ENCODE measurements around the gene SLC4A2. TPM values are rescaled to one million over a fixed set of nuclear protein-coding genes. Genes with fewer than 3 reads are reported as not detected.

SLC4A2 gene
- total and polyA plus RNA-seq, 5 donors from 2014 or later, result 11.6 to 71.7 (median 13.0) TPM

DNA sequence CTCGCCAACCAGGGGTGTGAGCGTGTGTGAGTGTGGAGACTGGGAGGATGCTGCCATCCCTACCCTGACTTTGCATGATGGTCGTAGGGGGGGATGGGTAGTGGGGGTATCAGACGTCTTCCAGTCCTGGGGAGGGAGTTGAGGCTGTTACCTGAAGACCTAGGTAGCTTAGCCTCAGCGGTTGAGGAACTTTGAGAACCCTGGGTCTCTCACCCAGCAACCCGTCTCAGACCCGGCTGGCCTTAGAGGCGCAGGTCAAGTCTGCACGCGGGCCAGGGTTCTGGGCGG, 2.7 kb downstream of the SLC4A2 start:
- Histone ChIP-seq H3K9me3 (ENCODE audit: control insufficient read depth in 2 of 2, low read length in 2 of 2) (no peaks in the 10 kb centered on the region), H3K36me3 (ENCODE audit: control insufficient read depth, insufficient read depth, low read length) (peaks cover 13% of the 10 kb centered on the region), H3K4me3 (ENCODE audit: low read depth, low read length) (no peak overlapping the region), H3K4me1 (ENCODE audit: control insufficient read depth, insufficient read depth, low read length, poor library complexity, severe bottlenecking) (peaks cover 37% of the 10 kb centered on the region), H3K27me3 (ENCODE audit: control insufficient read depth, insufficient read depth, low read length) (no peaks in the 10 kb centered on the region), H3K27ac (ENCODE audit: insufficient read depth, low read length, poor library complexity, severe bottlenecking) (no peak overlapping the region)
- no peaks in the 10 kb centered on the region for H3K27me3 Mint-ChIP-seq
- H3K36me3 Mint-ChIP-seq, result peaks cover 7% of the 10 kb centered on the region
- peaks cover 0 to under 1% (median 0%) of the 10 kb centered on the region in 7 donors for H3K9me3 Mint-ChIP-seq
- peaks cover 0 to 38% (median 12%) of the 10 kb centered on the region in 4 donors for H3K4me1 Mint-ChIP-seq
- ATAC-seq (ENCODE audit: low read depth in 2 of 2) (no peak), DNase-seq (no peak)
- H3K27ac Mint-ChIP-seq, result peak overlapping the region in 1 of 3 donors; percentile 87
- peak overlapping the region; percentile 26 to 89 (median 54) for H3K4me3 Mint-ChIP-seq

DNA sequence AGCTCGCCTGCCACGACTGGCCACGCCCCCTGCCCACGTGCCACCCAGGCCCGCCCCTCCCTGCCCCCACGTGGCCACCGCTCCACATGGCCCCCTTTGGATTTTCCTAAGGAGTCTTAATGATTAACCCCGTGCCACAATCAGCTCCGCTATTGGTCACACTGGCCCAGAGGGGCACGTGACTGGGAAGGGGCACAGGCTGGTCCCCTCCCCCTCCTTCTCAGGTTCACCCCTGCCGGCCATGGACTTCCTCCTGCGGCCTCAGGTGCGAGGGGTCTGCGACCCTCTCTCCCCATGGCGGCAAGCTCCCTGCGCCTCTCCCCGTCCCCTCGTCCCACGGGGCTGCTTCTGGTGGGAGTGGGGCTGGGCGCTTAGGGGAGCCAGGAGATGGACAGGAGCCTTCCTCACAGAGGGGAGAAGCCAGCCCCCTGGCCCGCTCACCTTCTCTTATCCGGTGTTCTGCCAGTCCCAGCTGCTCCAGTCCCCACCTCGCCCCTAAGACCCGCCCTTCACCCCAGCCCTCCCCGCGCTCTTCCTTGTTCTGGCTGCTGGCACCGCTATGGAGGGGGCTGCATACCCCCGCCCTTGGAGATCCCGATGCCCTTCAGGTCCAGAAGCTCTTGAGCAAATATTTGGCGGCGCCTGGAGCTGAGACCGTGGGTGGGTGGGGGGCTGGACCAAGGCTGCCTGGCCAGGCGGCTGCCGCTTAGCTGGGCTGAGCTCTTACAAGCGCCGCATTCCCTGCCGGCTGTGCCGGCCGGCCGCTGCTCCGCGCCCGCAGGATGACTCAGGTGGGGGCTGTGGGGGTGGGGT, 3.2 kb downstream of the SLC4A2 start:
- peaks cover 7% of the 10 kb centered on the region for H3K36me3 Mint-ChIP-seq
- H3K9me3 Mint-ChIP-seq, result no peaks in the 10 kb centered on the region
- no peaks in the 10 kb centered on the region for H3K27me3 Mint-ChIP-seq
- H3K27me3 ChIP-seq (ENCODE audit: control insufficient read depth, insufficient read depth, low read length), result no peaks in the 10 kb centered on the region
- H3K27ac ChIP-seq (ENCODE audit: insufficient read depth, low read length, poor library complexity, severe bottlenecking), result no peak overlapping the region
- DNase-seq, result no peak
- H3K4me3 Mint-ChIP-seq, result no peak overlapping the region
- H3K4me1 Mint-ChIP-seq, result peaks cover 0 to 33% (median 9%) of the 10 kb centered on the region in 4 donors
- H3K4me1 ChIP-seq (ENCODE audit: control insufficient read depth, insufficient read depth, low read length, poor library complexity, severe bottlenecking), result peaks cover 31% of the 10 kb centered on the region
- no peak for ATAC-seq (ENCODE audit: low read depth in 2 of 2)
- H3K36me3 ChIP-seq (ENCODE audit: control insufficient read depth, insufficient read depth, low read length), result peaks cover 19% of the 10 kb centered on the region
- no peak overlapping the region for H3K27ac Mint-ChIP-seq
- no peak overlapping the region for H3K4me3 ChIP-seq (ENCODE audit: low read depth, low read length)
- H3K9me3 ChIP-seq (ENCODE audit: control insufficient read depth in 2 of 2, low read length in 2 of 2), result no peaks in the 10 kb centered on the region

DNA sequence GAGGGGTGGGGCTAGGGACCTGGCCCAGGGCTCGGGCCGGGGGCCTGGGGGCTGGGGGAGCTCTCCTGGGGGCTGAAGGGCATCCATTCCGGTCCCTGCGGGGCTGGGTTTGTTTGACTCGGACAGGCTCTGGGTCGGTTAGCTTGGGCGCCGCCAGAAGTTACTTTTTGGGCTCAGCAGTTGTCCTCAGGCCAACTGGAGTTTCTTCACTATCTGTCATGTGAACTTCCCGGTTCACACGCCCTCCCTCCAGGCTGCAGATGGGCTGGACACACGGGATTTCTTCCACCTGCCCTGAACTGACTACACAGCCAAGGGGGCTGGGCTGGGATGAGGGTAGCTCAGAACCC, 3.8 kb downstream of the SLC4A2 start:
- Histone ChIP-seq H3K36me3 (ENCODE audit: control insufficient read depth, insufficient read depth, low read length) (peaks cover 24% of the 10 kb centered on the region), H3K27ac (ENCODE audit: insufficient read depth, low read length, poor library complexity, severe bottlenecking) (no peak overlapping the region), H3K4me3 (ENCODE audit: low read depth, low read length) (no peak overlapping the region), H3K27me3 (ENCODE audit: control insufficient read depth, insufficient read depth, low read length) (no peaks in the 10 kb centered on the region), H3K4me1 (ENCODE audit: control insufficient read depth, insufficient read depth, low read length, poor library complexity, severe bottlenecking) (peaks cover 30% of the 10 kb centered on the region), H3K9me3 (ENCODE audit: control insufficient read depth in 2 of 2, low read length in 2 of 2) (no peaks in the 10 kb centered on the region)
- no peaks in the 10 kb centered on the region for H3K9me3 Mint-ChIP-seq
- H3K4me1 Mint-ChIP-seq, result peaks cover 0 to 29% (median 6%) of the 10 kb centered on the region in 4 donors
- no peak for ATAC-seq (ENCODE audit: low read depth in 2 of 2)
- H3K27ac Mint-ChIP-seq, result peak overlapping the region in 1 of 3 donors; percentile 76
- H3K27me3 Mint-ChIP-seq, result no peaks in the 10 kb centered on the region
- peak overlapping the region in 1 of 4 donors; percentile 32 for H3K4me3 Mint-ChIP-seq
- H3K36me3 Mint-ChIP-seq, result peaks cover 7% of the 10 kb centered on the region
- no peak for DNase-seq

DNA sequence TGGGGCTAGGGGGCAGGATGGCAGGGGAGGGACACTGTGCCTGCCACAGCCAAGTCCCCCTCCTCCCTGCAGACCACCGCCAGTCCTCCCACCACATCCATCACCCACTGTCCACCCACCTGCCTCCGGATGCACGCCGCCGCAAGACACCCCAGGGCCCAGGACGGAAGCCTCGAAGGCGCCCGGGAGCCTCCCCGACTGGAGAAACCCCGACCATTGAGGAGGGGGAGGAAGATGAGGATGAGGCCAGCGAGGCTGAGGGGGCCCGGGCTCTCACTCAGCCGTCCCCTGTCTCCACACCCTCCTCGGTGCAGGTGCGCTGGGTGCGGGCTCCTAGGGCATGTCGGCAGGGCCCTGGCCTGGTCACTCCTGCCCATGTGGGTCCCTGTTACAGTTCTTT, 5.1 kb downstream of the SLC4A2 start:
- Mint-ChIP-seq H3K9me3 (no peaks in the 10 kb centered on the region), H3K4me3 (no peak overlapping the region), H3K4me1 (peaks cover 0 to 20% (median 3%) of the 10 kb centered on the region in 4 donors), H3K36me3 (peaks cover 11% of the 10 kb centered on the region), H3K27ac (no peak overlapping the region), H3K27me3 (no peaks in the 10 kb centered on the region)
- Histone ChIP-seq H3K9me3 (ENCODE audit: control insufficient read depth in 2 of 2, low read length in 2 of 2) (no peaks in the 10 kb centered on the region), H3K4me3 (ENCODE audit: low read depth, low read length) (no peak overlapping the region), H3K27me3 (ENCODE audit: control insufficient read depth, insufficient read depth, low read length) (no peaks in the 10 kb centered on the region), H3K27ac (ENCODE audit: insufficient read depth, low read length, poor library complexity, severe bottlenecking) (no peak overlapping the region), H3K4me1 (ENCODE audit: control insufficient read depth, insufficient read depth, low read length, poor library complexity, severe bottlenecking) (peaks cover 19% of the 10 kb centered on the region), H3K36me3 (ENCODE audit: control insufficient read depth, insufficient read depth, low read length) (peaks cover 30% of the 10 kb centered on the region)
- no peak for DNase-seq
- ATAC-seq (ENCODE audit: low read depth in 2 of 2), result no peak

DNA sequence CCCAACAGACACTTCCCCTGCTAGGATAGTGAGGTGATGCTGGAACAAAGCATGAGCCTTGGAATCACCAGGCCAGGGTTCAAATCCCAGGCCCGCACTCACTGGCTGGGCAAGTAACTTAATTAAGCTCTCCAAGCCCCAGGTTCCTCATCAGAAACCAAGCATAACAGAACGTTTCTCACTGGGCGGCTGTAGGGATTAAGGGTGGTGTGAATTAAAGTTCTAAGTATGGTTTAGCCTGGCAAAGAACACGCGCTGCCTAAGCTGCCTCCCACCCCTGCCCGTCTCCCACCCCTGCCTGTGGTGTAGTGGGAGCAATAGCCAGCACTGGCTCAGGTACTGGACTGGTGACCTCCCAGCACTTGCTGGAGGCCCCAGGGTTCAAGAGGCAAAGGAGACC, 5.6 kb downstream of the SLC4A2 start:
- H3K4me3 ChIP-seq (ENCODE audit: low read depth, low read length), result no peak overlapping the region
- H3K4me3 Mint-ChIP-seq, result no peak overlapping the region
- no peaks in the 10 kb centered on the region for H3K9me3 ChIP-seq (ENCODE audit: control insufficient read depth in 2 of 2, low read length in 2 of 2)
- H3K27ac Mint-ChIP-seq, result no peak overlapping the region
- H3K4me1 Mint-ChIP-seq, result peaks cover 0 to 20% (median 3%) of the 10 kb centered on the region in 4 donors
- H3K27me3 Mint-ChIP-seq, result no peaks in the 10 kb centered on the region
- no peaks in the 10 kb centered on the region for H3K9me3 Mint-ChIP-seq
- H3K36me3 Mint-ChIP-seq, result peaks cover 11% of the 10 kb centered on the region
- no peaks in the 10 kb centered on the region for H3K27me3 ChIP-seq (ENCODE audit: control insufficient read depth, insufficient read depth, low read length)
- DNase-seq (no peak), ATAC-seq (ENCODE audit: low read depth in 2 of 2) (no peak)
- H3K4me1 ChIP-seq (ENCODE audit: control insufficient read depth, insufficient read depth, low read length, poor library complexity, severe bottlenecking), result peaks cover 15% of the 10 kb centered on the region
- H3K36me3 ChIP-seq (ENCODE audit: control insufficient read depth, insufficient read depth, low read length), result peaks cover 35% of the 10 kb centered on the region
- H3K27ac ChIP-seq (ENCODE audit: insufficient read depth, low read length, poor library complexity, severe bottlenecking), result no peak overlapping the region

DNA sequence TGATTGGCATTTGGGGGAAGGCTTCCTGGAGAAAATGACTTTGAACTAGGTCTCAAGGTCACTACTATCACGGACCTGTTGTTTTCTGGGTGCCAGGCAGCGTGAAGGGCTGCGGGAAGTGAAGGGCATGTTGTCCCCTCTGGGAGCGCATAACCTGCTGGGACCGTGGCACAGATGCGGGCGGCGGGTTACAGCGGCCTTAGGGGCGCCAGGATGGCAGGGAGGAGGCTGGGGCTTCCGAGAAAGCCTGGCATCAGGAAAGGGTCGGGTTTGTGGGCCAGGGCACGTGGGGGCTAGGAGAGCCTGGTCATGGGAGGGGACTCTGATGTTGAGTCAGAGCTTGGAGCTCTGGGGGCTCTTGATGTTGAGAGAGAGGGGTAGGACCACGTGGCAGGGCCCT, 6.1 kb downstream of the SLC4A2 start:
- H3K36me3 Mint-ChIP-seq, result peaks cover 11% of the 10 kb centered on the region
- peaks cover 0 to 14% (median 3%) of the 10 kb centered on the region in 4 donors for H3K4me1 Mint-ChIP-seq
- peak overlapping the region in 2 of 4 donors; percentile 43 for H3K4me3 Mint-ChIP-seq
- Histone ChIP-seq H3K4me3 (ENCODE audit: low read depth, low read length) (no peak overlapping the region), H3K36me3 (ENCODE audit: control insufficient read depth, insufficient read depth, low read length) (peaks cover 36% of the 10 kb centered on the region), H3K9me3 (ENCODE audit: control insufficient read depth in 2 of 2, low read length in 2 of 2) (no peaks in the 10 kb centered on the region), H3K4me1 (ENCODE audit: control insufficient read depth, insufficient read depth, low read length, poor library complexity, severe bottlenecking) (peaks cover 10% of the 10 kb centered on the region), H3K27ac (ENCODE audit: insufficient read depth, low read length, poor library complexity, severe bottlenecking) (no peak overlapping the region), H3K27me3 (ENCODE audit: control insufficient read depth, insufficient read depth, low read length) (no peaks in the 10 kb centered on the region)
- ATAC-seq (ENCODE audit: low read depth in 2 of 2), result no peak
- DNase-seq, result no peak
- no peak overlapping the region for H3K27ac Mint-ChIP-seq
- H3K9me3 Mint-ChIP-seq, result no peaks in the 10 kb centered on the region
- H3K27me3 Mint-ChIP-seq, result no peaks in the 10 kb centered on the region

DNA sequence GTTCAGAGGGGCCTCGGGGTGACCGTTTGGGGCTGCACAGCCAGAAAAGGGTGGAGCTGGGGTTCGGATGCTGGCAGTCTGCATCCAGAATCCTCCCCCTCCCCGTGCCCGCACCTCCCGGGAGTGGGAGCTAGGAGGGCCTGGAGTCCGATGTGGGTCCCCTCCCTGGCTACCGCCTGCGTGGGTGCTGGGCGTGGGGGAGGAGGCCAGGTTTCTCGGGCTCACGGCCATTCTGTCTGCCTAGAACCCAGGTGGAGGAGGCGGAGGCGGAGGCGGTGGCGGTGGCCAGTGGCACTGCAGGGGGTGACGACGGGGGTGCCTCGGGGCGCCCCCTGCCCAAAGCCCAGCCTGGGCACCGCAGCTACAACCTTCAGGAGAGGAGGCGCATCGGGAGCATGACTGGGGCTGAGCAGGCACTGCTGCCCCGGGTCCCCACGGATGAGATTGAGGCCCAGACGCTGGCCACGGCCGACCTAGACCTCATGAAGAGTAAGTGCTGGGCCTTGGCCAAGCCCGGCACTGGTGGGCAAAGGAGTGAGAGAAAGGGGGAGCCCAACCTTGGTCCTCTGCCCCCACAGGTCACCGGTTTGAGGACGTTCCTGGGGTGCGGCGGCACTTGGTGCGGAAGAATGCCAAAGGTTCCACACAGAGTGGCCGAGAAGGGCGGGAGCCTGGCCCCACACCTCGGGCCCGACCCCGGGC, 7.0 kb downstream of the SLC4A2 start:
- no peaks in the 10 kb centered on the region for H3K27me3 Mint-ChIP-seq
- no peak overlapping the region for H3K27ac Mint-ChIP-seq
- Histone ChIP-seq H3K27ac (ENCODE audit: insufficient read depth, low read length, poor library complexity, severe bottlenecking) (no peak overlapping the region), H3K9me3 (ENCODE audit: control insufficient read depth in 2 of 2, low read length in 2 of 2) (no peaks in the 10 kb centered on the region), H3K36me3 (ENCODE audit: control insufficient read depth, insufficient read depth, low read length) (peaks cover 36% of the 10 kb centered on the region), H3K4me1 (ENCODE audit: control insufficient read depth, insufficient read depth, low read length, poor library complexity, severe bottlenecking) (peaks cover 3% of the 10 kb centered on the region), H3K27me3 (ENCODE audit: control insufficient read depth, insufficient read depth, low read length) (no peaks in the 10 kb centered on the region), H3K4me3 (ENCODE audit: low read depth, low read length) (no peak overlapping the region)
- H3K4me1 Mint-ChIP-seq, result peaks cover 0 to 5% (median 3%) of the 10 kb centered on the region in 4 donors
- peaks cover 11% of the 10 kb centered on the region for H3K36me3 Mint-ChIP-seq
- no peaks in the 10 kb centered on the region for H3K9me3 Mint-ChIP-seq
- ATAC-seq (ENCODE audit: low read depth in 2 of 2) (no peak), DNase-seq (no peak)
- H3K4me3 Mint-ChIP-seq, result no peak overlapping the region
